ENCODE data around the gene STEAP4.

The STEAP4 gene

DNA sequence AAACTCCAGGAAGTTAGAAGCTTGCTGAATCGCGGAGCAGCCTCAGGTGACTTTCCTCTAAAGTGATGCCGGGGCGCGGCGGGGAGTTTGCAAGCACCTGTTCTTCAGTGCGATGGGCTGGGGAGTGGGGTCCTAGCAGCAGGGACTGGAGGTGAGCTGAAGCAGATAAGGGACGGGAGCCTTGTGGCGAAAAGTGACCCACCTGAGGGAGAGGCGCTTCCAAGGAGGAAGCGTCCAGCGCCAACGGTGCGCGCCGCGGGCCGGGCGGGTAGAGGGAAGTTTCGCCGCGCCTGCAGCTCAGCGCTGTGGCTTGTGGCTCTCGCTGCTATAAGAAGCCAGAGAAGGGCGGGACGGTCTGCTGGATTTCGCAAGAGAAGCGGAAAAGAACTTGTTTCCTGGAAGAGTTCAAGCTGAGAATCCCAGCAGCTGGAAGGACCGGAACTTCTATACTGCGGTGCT, at the start of gene STEAP4:
TSS of gene STEAP4 (minus strand) at position 305 of the 459 bp plus-strand sequence. CDS start 22,625 bp downstream, outside the sequence.
- DNase-seq (ENCODE audit: low spot score) = no peak

DNA sequence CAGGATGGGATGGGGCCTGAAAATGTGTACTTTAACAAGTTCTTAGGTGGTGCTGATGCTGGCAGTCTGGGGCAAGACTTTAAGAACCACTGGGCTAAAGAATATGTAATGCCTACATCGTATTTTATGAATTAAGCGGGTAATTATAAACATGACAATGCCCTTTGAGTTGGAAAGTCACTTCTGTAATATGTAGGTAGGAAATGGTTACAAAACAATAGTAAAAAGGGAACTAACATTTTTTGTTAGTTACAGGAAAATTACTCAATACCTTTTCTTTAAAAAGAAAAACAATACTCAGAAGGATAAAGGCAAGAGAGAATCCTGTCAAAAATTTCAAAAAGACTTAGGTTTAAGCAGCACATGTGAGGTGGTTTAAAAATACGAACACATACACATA, 48.3 kb upstream of the STEAP4 start:
- no peak for DNase-seq (ENCODE audit: low spot score)

DNA sequence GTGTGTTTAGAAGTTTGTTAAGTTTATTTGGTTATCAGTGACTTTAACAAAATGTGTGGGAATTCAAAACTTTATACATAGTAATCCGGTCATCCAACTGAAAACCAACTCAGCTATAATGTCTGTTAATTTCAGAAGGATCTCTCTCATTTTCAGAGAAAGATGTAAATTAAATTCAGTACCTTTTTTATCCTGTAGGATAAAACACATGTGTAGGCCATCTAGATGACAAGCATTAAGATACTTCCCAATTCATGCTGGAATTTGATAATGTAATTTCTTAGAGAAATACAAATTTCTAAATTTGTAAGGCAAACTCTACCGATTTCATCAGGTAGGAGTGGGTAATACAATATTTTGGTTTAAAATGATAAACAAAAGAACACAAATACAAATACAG, 43.4 kb upstream of the STEAP4 start:
- no peak for DNase-seq (ENCODE audit: low spot score)

- no peak for DNase-seq (ENCODE audit: low spot score)
These were observed 40.8 kb upstream of the STEAP4 start for GRCh38 chr7:88347517-88347916.

GRCh38 chr7:88347090-88347489, 40.4 kb upstream of the STEAP4 start:
- no peak for DNase-seq (ENCODE audit: low spot score)

DNA sequence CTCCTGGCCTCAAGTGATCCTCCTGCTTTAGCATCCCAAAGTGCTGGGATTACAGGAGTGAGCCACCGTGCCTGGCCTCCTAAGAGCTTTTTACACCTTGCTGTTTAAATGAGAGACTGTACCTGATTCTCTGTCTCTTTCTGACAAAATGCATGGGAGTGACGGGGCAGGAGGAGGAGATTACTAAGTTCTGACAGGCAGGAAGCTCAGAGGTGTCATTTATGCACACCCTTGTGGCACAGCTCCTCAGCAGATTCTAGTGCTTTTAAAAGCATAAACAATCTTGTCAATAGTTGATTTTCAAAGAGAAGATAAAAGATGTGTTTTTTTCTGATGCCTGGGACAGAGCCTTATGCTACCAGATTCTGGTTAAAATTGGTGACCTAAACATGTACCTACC, 39.7 kb upstream of the STEAP4 start:
- no peak for DNase-seq (ENCODE audit: low spot score)

DNA sequence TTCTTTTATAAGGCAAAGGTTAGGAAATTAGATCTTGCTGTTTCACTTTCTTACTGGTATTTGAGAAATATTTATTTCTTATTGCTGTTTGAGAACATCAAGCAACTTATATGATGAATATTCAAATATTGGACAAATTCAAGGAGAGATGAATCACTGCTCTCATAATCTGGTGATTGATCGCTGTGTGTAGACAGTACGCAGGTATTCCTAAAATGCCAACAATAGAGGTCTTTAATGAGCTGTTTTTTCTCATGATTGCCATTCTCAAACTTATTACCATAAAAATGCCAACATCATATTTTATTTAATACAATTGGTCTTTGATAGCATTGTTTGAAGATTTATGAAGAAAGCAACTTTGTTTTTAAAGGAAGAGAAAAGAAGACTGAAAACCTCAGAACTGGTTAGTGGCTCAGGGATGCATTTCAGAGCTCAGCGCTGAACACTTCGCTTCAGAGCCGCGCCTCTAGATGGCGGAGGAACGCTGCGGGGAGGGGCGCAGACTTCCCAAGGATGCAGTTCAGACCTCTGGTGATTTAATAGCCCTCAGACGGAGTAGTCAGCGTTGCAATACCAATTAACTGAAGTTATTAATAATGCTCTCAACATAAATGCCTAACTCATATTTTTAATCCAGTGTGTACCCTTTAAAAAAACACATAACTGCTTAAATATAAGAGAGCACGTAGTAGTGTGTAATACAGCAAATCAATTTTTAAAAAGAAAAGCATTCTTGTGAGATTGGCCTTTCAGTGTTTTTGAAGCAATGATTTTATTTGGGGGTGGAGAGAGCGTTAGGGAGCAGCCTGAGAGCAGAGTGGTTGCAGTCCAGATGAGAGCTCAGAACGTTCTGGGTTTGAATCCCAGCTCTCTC, 38.5 kb upstream of the STEAP4 start:
- no peak for DNase-seq (ENCODE audit: low spot score)

DNA sequence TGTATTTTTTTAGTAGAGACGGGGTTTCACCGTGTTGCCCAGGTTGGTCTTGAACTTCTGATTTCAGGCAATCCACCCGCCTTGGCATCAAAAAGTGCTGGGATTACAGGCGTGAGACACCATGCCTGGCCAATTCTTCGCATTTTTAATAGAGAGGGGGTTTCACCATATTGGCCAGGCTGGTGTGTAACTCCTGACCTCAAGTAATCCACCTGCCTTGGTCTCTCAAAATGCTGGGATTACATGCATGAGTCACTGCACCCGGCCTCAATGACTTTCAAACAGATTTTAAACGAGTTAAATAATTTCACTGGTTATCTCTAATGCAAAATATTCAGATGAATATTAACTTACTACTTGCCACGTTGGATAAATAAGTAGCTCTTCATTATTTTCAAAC, 37.6 kb upstream of the STEAP4 start:
- no peak for DNase-seq (ENCODE audit: low spot score)

GRCh38 chr7:88339195-88339922, 32.7 kb upstream of the STEAP4 start:
- DNase-seq (ENCODE audit: low spot score) = no peak

DNA sequence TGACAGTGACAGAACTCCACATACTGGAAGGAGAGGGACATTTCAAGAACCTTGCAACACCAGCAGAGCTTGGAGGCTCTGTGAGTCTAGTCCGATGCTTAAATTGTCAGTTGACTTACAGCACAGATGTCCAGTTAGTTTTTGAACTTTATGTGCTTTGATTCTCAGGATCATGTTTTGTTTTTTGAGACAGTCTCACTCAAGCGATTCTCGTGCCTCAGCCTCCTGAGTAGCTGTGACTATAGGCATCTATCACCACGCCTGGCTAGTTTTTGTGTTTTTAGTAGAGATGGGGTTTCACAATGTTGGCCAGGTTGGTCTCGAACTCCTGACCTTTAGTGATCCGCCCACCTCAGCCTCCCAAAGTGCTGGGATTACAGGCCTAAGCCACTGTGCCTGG, 31.8 kb upstream of the STEAP4 start:
- DNase-seq (ENCODE audit: low spot score) = no peak

DNA sequence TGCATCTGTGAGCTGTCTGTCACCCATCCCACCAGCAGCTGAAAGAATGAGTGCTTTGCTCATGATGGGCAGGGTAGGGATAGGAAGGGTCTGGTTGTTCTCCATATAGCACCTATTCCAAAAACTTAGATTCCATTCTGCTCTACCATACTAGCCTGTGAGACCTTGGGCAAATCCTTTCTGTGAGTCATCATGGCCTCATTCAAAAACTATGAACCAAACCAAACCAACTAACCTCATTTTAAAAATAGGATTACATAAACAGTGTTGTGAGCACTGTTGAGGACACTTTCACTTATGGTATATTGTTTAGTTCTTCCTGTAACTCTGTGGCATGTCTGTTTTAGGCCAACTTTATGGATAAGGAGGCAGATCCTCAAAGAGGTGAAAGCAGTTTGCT, 30.9 kb upstream of the STEAP4 start:
- DNase-seq (ENCODE audit: low spot score) = no peak

DNA sequence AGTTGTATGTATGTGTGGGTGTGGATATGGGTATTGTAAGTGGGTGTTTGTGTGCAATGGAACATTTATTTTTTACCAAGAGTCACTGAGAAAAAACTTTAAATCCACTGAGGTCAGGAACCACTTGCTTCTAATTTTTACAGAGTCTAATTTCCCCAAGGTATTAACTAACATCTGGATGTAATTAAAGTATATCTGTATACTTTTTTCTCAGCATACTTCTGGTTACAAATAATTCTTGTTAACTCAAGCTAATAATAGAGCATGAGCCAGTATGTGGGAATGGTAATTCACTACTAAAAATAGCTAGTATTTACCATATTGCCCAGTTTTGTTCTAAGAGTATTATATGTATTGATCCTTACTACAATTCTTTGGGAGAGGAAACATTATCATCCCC, 24.6 kb upstream of the STEAP4 start:
- no peak for DNase-seq (ENCODE audit: low spot score)

DNA sequence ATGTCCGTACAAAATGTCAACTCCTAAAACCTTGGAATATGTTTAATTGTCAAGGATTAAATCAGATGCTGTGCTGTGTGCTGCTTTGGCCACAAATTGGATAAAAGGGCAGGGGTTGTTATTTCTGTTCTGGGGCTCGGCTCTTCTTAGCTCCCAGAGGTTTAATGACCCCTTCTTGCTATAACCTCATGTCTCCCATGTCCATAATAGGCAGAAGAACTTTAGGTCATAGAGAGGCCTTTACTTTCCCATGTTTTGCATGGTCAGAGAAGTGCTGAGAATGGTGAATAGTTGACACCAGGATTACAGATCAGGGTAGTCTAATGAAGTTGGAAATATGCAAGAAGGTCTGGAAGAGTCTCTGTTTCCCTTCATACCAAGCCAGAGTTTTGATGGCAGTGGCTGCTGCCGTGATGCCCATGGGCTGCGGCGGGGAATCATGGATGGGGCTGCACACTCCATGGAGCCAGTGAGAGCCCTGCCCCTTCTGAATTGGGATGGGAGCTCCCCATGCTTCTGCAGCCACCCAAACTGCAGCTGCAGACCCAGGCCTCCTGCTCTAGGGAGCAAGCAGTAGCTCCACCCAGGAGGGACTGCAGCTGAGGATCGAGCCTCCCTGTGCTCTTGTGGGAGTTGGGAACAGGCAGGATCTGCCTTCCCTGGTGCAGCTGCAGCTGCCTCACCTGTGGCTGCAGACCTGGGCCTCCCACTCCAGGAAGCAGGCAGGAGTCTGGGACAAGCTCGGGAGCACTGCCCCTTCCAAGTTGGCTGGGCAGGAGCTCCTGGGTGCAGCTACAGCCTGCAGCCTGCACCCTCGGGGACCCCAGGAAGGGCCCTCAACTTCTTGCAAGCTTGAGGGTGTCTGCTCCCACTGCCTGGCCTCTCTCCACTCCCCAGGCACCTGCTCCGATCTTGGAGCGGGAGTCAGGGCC, 23.1 kb upstream of the STEAP4 start:
- no peak for DNase-seq (ENCODE audit: low spot score)

DNA sequence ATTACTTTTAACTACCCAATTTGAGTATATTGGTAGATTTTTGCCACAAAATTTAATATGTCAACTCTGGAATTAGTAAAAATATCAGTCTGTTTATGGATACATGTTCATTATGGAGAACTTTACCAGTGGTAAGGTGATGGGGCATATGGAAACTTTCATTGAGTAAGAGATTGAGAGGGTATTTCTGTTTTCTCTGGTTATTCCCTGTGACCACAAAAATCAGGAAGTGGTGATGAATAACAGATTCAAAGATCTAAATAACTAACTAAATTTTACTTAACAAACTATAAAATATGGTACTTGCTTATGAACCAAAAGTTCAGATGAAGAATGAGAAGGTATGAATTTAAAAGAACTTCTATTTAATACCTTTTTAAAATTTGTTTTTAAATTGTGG, 22.1 kb upstream of the STEAP4 start:
- no peak for DNase-seq (ENCODE audit: low spot score)

GRCh38 chr7:88324699-88325098, 18.0 kb upstream of the STEAP4 start:
- DNase-seq (ENCODE audit: low spot score) = no peak

DNA sequence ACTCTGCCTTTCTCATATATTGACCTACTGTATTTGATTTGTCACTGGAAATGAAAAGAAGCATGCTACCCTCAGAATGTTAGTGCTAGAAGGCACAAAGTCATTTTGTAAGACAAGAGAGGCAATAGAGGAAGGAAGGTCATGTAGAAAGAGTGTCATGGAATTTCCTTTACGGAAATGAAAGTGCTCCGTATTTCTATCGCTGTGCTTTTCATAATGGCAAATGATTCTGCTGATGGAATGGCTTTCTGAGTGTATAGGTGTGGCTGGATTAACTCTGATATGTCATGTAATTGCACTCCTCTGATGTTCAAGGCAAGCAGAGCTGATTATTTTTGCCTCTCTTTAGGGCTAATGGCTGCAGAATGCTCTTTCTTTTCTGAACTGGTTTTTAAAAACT, 15.5 kb upstream of the STEAP4 start:
- DNase-seq (ENCODE audit: low spot score) = no peak

- no peak for DNase-seq (ENCODE audit: low spot score)
These were observed 15.0 kb upstream of the STEAP4 start for GRCh38 chr7:88321694-88322093.

DNA sequence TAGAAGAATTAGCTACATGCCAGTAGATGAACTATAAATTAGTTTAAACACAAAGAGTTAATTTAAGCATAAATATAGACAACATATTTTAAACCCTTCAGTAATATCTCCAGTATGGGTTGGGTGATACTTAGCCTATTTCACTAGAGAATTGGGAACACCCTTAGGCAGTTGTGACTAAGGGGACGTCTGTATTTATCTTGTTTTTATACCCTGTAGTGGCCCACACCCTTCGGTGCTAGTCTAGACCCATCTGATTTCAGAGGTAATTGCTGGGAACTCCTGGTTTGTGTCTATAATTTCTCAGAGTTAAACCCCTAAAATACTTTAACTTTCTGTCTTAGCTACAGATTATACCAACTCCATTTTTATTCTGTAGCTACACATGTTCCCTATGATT, 11.5 kb upstream of the STEAP4 start:
- no peak for DNase-seq (ENCODE audit: low spot score)

GRCh38 chr7:88317422-88317821, 10.7 kb upstream of the STEAP4 start:
- DNase-seq (ENCODE audit: low spot score) = no peak

DNA sequence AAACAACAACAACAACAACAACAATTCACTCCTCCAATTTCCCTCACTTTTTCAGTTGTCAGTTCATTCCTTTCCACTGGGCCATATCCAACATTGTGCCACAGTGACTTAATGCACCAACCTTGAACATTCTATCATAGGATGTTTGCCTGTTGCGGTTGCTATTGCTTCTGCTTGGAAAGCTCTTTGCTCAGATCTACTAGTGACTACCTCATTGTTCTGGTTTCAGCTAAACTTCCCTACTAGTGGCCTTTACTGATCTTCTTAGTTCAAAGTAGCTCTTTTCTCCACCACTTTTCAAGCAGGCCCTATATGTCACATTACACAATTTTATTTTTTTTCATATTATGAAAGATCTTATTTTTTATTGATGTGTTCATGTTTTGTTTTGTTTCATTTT, 9.8 kb upstream of the STEAP4 start:
- DNase-seq (ENCODE audit: low spot score) = no peak

- DNase-seq (ENCODE audit: low spot score) = no peak
These were observed 8.8 kb upstream of the STEAP4 start for GRCh38 chr7:88315522-88315921.

DNA sequence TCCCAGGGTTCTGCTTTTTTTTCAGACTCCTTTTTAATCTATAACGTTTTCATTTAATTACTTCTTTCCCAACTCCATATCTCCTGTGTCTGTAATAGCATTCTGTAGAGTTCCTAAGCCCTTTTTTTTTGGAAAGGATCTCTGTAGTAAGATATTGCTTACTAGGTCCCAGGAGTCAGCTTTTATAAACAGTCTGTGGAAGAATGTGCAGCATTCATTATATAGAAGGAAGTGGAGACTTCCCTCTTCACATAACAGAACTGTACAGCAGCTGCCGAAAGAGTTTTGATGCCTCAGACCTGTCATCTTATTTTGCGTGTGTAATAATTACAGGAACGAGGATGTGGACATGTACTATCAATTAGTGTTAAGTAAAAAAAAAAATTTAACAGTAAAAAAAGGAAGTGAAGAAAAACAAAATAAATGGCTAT, 7.4 kb upstream of the STEAP4 start:
- DNase-seq (ENCODE audit: low spot score) = no peak
